CD4-positive, alpha-beta memory T cell (primary cell): ENCODE results near the gene AFTPH. TPM values are rescaled to one million over a fixed set of nuclear protein-coding genes. Genes with fewer than 3 reads are reported as not detected.
A peak's percentile ranks its signal among the peaks of the same experiment; 100 is the strongest.

Experiments
- CTCF ChIA-PET: fragments of 350-600 bp; sonication (Branson Sonifier 250); formaldehyde crosslinking; loops from one replicate; lab custom pipeline; 2021; ENCODE audit warnings: inconsistent platforms; ENCODE audit not compliant: partially characterized antibody; lab: Charles Lee
- POLR2A ChIA-PET: fragments of 350-600 bp; sonication (Branson Sonifier 250); formaldehyde crosslinking; loops from one replicate; lab custom pipeline; 2021; ENCODE audit not compliant: partially characterized antibody; lab: Charles Lee
- DNase-seq, 5 donors: peaks; one replicate each; pipeline versions ENCODE4 v3.0.0 to v3.0.0-alpha.2; 2020 to 2022; ENCODE audit warnings: mixed read lengths in 1 of 5
- H3K27ac ChIP-seq: one replicate; pipeline ENCODE4 v1.7.0; 2013; ENCODE audit warnings: low read depth, low read length
- H3K27me3 ChIP-seq: 2 replicates; pipeline ENCODE4 v1.7.0; 2013; ENCODE audit warnings: mild to moderate bottlenecking, low read length, moderate library complexity; ENCODE audit not compliant: insufficient read depth
- H3K36me3 ChIP-seq: 2 replicates; pipeline ENCODE4 v1.7.0; 2013; ENCODE audit warnings: mild to moderate bottlenecking, low read length, moderate library complexity; ENCODE audit not compliant: insufficient read depth
- H3K4me1 ChIP-seq: 2 replicates; pipeline ENCODE4 v1.7.0; 2013; ENCODE audit warnings: mild to moderate bottlenecking, low read length, moderate library complexity; ENCODE audit not compliant: insufficient read depth
- H3K4me3 ChIP-seq, 2 donors: one replicate each; pipeline ENCODE4 v1.7.0; 2013; ENCODE audit warnings: low read length in 2 of 2, mild to moderate bottlenecking in 1 of 2
- H3K9me3 ChIP-seq, 2 donors: one replicate each; pipeline ENCODE4 v1.7.0; 2013; ENCODE audit warnings: low read length in 2 of 2, control low read depth in 1 of 2; ENCODE audit not compliant: control insufficient read depth in 1 of 2
- H3K27ac Mint-ChIP-seq, 7 donors: one replicate each; pipeline ENCODE4 v1.8.0; 2020 to 2021; ENCODE audit warnings: mixed read lengths in 7 of 7, mild to moderate bottlenecking in 6 of 7, inconsistent platforms in 3 of 7, moderate library complexity in 3 of 7
- H3K27me3 Mint-ChIP-seq, 2 donors: one replicate each; pipeline ENCODE4 v1.8.0; 2020 to 2021; ENCODE audit warnings: mixed read lengths in 2 of 2
- H3K36me3 Mint-ChIP-seq, 2 donors: one replicate each; pipeline ENCODE4 v1.8.0; 2020 to 2021; ENCODE audit warnings: mixed read lengths in 2 of 2, inconsistent platforms in 1 of 2, mild to moderate bottlenecking in 1 of 2
- H3K4me1 Mint-ChIP-seq, 4 donors: one replicate each; pipeline ENCODE4 v1.8.0; 2020 to 2021; ENCODE audit warnings: mixed read lengths in 4 of 4, mild to moderate bottlenecking in 1 of 4
- H3K4me3 Mint-ChIP-seq, 8 donors: one replicate each; pipeline ENCODE4 v1.8.0; 2020 to 2021; ENCODE audit warnings: mixed read lengths in 8 of 8, mild to moderate bottlenecking in 7 of 8, moderate library complexity in 6 of 8, inconsistent platforms in 3 of 8
- H3K9me3 Mint-ChIP-seq, 8 donors: one replicate each; pipeline ENCODE4 v1.8.0; 2020 to 2021; ENCODE audit warnings: mixed read lengths in 8 of 8, mild to moderate bottlenecking in 5 of 8, inconsistent platforms in 3 of 8, moderate library complexity in 1 of 8
- intact Hi-C: fragments of 100-400 bp; cut with micrococcal nuclease; formaldehyde crosslinking; loops from one replicate; pipeline ENCODE4 v1.15.1; 2023
- polyA plus RNA-seq, 2 donors: library from polyadenylated mRNA; unstranded; fragments of 300-500 nt; fragmentation: Illumina TruSeq; gene quantifications; one replicate each; pipeline ENCODE4 v1.2.3, GENCODE V29; 2021
- total RNA-seq, 2 experiments: library from RNA; stranded (reverse); gene quantifications; one replicate each; pipeline ENCODE4 v1.2.3, GENCODE V29; 2021

Gene AFTPH
- total and polyA plus RNA-seq, 4 experiments from 2014 or later: 22.8 to 48.9 (median 38.7) TPM

DNA sequence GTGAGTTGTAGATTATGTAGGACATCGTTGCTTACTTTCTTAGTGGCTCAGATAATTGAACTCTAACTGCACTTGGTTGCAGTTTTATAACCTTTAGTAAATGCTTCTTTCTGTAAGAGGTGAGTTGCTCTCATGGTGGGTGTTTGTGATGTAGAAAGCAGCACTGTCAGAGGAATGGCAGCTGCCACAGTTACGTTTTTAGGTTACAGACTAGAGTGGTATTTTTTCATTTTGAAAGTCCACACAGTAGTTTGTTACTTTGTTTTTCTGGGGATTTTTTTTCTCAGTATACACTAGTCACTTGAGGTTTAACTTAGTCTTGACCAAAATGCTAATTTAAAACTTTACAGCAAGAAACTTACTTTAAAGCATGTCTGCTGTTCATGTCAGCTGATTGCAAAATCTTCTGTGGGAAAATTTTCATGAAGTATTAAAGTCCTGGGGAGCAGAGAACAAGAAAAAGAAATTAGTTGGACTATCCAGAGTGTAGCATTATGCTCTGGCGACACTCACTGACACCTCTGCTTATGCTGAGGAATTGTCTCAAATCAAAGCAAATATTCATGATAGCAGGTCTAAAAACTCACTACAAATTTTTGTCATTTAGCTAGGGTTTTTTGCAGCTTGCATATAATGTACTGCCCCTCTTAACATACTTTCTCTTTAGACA is 14.8 kb downstream of the AFTPH start:
- no peak for DNase-seq
- no peaks in the 10 kb centered on the region for H3K36me3 ChIP-seq
- no peaks in the 10 kb centered on the region for H3K27me3 ChIP-seq
- Mint-ChIP-seq H3K27me3 (no peaks in the 10 kb centered on the region), H3K36me3 (peaks cover 3% of the 10 kb centered on the region in 2 donors), H3K4me3 (peak overlapping the region in 4 of 8 donors; percentile 5 to 49 (median 15)), H3K9me3 (no peaks in the 10 kb centered on the region), H3K27ac (no peak overlapping the region), H3K4me1 (peaks cover 55 to 75% (median 65%) of the 10 kb centered on the region in 4 donors)
- ChIA-PET CTCF (interaction anchor here (1.4 kb wide), 1 partner anchor 108 kb away, joined by 3 read pairs; no protein-coding TSS in a partner anchor), POLR2A (interaction anchor here (0.6 to 1.8 kb wide), 4 partner anchors 13 to 689 kb away, joined by 3 to 9 read pairs (median 4); partner anchors contain the start of genes ACTR2 and AFTPH)
- H3K4me3 ChIP-seq: no peak overlapping the region
- no peak overlapping the region for H3K27ac ChIP-seq
- no peaks in the 10 kb centered on the region for H3K9me3 ChIP-seq
- intact Hi-C loops: no loop called here
- peaks cover 61% of the 10 kb centered on the region for H3K4me1 ChIP-seq

DNA sequence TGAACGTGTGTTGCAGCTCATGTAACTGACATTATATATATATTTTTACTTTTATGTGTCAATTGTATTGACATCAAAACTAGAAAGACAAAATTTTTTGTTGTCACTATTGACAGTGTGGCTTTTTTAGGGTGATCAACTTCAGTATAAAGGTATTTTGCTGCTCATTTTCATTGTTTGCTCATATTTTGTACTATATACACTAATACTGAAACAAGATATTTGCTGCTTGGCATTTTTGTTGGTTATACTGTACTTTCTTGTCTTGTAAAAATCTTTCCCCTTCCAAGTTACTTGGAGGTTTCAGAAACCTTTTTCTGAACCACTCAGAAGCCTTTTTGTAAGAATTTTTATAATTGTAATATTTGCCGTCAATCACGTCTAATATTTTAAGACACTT is 16.5 kb downstream of the AFTPH start:
- Histone ChIP-seq H3K4me1 (peaks cover 44% of the 10 kb centered on the region), H3K27ac (no peak overlapping the region), H3K27me3 (no peaks in the 10 kb centered on the region), H3K4me3 (no peak overlapping the region), H3K36me3 (no peaks in the 10 kb centered on the region), H3K9me3 (no peaks in the 10 kb centered on the region)
- CTCF ChIA-PET: no interaction called here
- Mint-ChIP-seq H3K27me3 (no peaks in the 10 kb centered on the region), H3K4me1 (peaks cover 53 to 68% (median 62%) of the 10 kb centered on the region in 4 donors), H3K36me3 (peaks cover 3% of the 10 kb centered on the region in 2 donors), H3K9me3 (no peaks in the 10 kb centered on the region), H3K27ac (no peak overlapping the region), H3K4me3 (no peak overlapping the region)
- intact Hi-C loops: no loop called here
- POLR2A ChIA-PET: interaction anchor here (0.9 to 1.8 kb wide), 3 partner anchors 14 to 687 kb away, joined by 4 to 9 read pairs (median 5); partner anchors contain the start of genes ACTR2 and AFTPH
- DNase-seq: no peak

DNA sequence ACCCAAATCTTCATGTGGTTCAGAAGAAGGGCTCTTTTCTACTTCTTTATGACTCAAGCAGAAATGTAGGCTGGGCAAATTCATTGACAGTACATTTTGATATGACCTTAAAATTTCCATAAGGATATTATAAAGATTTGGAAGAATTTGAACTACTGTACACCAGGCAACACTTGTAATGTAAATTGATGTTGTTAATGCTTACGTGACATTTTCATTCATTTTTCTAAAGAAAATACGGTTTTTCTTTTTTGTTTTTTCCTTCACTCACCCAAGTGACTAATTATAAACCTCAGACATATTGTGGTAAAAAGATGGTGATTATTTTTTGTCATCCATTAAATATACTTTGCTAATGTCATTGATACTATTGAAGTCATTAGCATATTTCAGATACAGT is 17.4 kb downstream of the AFTPH start:
- H3K9me3 ChIP-seq: no peaks in the 10 kb centered on the region
- Mint-ChIP-seq H3K4me3 (no peak overlapping the region), H3K9me3 (no peaks in the 10 kb centered on the region), H3K4me1 (peaks cover 49 to 62% (median 56%) of the 10 kb centered on the region in 4 donors), H3K27me3 (no peaks in the 10 kb centered on the region), H3K27ac (no peak overlapping the region), H3K36me3 (peaks cover 3% of the 10 kb centered on the region in 2 donors)
- POLR2A ChIA-PET: no interaction called here
- H3K36me3 ChIP-seq: no peaks in the 10 kb centered on the region
- CTCF ChIA-PET: no interaction called here
- H3K27me3 ChIP-seq: no peaks in the 10 kb centered on the region
- no peak overlapping the region for H3K27ac ChIP-seq
- H3K4me3 ChIP-seq: no peak overlapping the region
- intact Hi-C loops: no loop called here
- DNase-seq: no peak
- H3K4me1 ChIP-seq: peaks cover 39% of the 10 kb centered on the region

DNA sequence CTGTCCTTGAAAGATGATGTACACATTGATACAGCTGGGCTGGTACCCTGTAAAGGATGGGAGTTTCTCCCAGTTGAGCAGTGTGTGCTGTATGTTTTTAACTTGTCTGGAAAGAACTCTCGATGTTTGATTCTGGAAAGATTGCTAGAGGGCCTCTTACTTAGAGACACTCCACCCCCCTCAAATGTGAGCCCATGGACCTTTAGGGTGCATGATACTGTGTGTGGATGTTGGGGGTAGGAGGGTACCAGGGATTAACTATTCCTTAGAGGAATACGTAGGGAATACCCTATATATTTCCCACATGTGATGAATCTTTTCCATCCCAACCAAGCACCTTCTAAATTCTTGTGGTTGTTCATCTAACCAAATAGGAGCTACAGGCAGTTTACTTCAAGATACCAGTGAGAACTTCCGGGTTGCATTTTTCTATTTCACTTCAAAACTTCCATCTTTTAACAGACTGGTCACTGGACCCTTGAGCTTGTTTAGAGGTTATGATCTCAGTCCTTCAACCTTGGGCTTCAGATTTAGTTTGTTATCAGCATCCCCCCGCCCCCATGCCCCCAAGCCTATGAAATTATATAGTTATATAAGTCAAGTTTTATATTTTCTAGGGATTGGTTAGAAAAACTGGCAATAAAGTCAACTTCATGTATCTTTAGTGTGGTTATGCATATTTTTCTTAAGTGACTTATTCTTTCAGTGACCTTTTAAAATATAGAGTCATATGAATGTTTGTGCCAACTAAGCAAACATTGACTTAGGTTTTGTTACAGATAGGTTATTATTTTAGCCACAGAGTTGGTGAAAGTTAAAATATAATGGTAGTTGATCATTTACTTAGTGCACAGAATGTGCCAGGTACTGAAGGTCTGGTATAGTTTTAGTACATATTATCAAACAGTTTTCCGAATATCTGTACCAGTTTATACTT is 18.2 kb downstream of the AFTPH start:
- ChIA-PET POLR2A (no interaction called here), CTCF (interaction anchor here (0.7 to 2.4 kb wide), 3 partner anchors 9 to 25 kb away, joined by 3 to 9 read pairs (median 3); partner anchors contain the start of gene AFTPH)
- Mint-ChIP-seq H3K9me3 (no peaks in the 10 kb centered on the region), H3K4me3 (no peak overlapping the region), H3K27ac (peak overlapping the region in 1 of 7 donors; percentile 19), H3K27me3 (no peaks in the 10 kb centered on the region), H3K36me3 (peaks cover 0 to 4% of the 10 kb centered on the region in 2 donors), H3K4me1 (peaks cover 48 to 60% (median 51%) of the 10 kb centered on the region in 4 donors)
- Histone ChIP-seq H3K27me3 (no peaks in the 10 kb centered on the region), H3K27ac (no peak overlapping the region), H3K36me3 (no peaks in the 10 kb centered on the region), H3K9me3 (no peaks in the 10 kb centered on the region), H3K4me1 (peaks cover 33% of the 10 kb centered on the region), H3K4me3 (no peak overlapping the region)
- DNase-seq: no peak
- intact Hi-C loops: no loop called here

DNA sequence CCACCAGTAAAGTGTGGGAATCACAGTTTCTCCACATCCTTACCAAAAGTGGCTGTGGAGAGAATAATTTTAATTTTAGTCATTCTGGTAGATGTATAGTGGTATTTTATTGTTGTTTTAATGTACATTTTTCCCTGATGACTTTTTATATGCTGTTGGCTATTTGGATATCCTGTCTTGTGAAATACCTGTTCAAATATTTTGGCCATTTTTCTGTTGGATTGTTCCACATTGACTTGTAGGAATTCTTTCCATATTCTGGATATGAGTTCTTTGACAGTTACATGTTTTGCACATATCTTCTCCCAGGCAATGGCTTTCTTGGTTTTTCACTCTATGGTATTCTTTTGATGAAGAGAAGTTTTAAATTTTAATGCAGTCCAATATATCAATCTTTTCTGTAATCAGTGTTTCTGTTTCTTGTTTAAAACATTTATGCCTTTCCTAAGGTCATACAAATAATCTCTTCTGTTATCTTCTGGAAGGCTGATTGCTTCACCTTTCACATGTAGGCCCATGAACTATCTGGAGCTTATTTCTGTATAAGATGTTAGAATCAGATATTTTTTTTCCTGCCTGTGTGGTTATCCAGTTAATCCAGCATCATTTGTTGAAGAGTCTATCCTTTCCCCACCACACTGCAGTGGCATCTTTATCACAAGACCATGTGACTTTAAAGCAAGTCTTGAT is 19.0 kb downstream of the AFTPH start:
- H3K9me3 ChIP-seq: no peaks in the 10 kb centered on the region
- Mint-ChIP-seq H3K36me3 (peaks cover 0 to 4% of the 10 kb centered on the region in 2 donors), H3K4me3 (no peak overlapping the region), H3K27ac (peak overlapping the region in 2 of 7 donors; percentile 1 to 18), H3K4me1 (peaks cover 44 to 60% (median 47%) of the 10 kb centered on the region in 4 donors), H3K27me3 (no peaks in the 10 kb centered on the region), H3K9me3 (no peaks in the 10 kb centered on the region)
- H3K27ac ChIP-seq: no peak overlapping the region
- no peak for DNase-seq
- no peaks in the 10 kb centered on the region for H3K36me3 ChIP-seq
- CTCF ChIA-PET: interaction anchor here (2.4 kb wide), 1 partner anchor 20 kb away, joined by 9 read pairs; the partner anchor contains the start of gene AFTPH
- H3K27me3 ChIP-seq: no peaks in the 10 kb centered on the region
- POLR2A ChIA-PET: no interaction called here
- intact Hi-C loops: no loop called here
- H3K4me1 ChIP-seq: peaks cover 27% of the 10 kb centered on the region
- H3K4me3 ChIP-seq: no peak overlapping the region

DNA sequence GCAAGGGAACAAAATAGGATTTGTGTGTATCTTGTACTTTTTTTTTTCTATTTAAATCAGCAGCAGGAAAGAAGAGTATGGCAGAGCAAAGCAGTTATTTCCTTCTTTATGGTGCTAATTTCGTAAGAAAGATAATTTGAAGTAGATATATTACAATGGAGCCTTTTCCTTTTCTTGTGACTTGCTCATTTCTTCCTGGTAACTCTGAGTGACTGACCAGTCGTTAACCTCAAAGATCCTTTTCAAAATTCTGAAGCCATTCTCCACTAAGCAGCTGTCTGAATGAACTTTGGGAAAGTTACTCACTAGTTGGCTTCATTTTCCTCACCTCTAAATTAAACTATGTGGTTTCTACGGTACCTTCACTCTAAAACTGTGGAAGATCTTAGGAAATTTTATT is 24.6 kb downstream of the AFTPH start:
- H3K36me3 Mint-ChIP-seq: peaks cover 22 to 24% of the 10 kb centered on the region in 2 donors
- H3K27me3 Mint-ChIP-seq: no peaks in the 10 kb centered on the region
- no peak overlapping the region for H3K27ac Mint-ChIP-seq
- intact Hi-C loops: no loop called here
- POLR2A ChIA-PET: no interaction called here
- peaks cover 13 to 28% (median 15%) of the 10 kb centered on the region in 4 donors for H3K4me1 Mint-ChIP-seq
- Histone ChIP-seq H3K27me3 (no peaks in the 10 kb centered on the region), H3K4me3 (no peak overlapping the region), H3K9me3 (no peaks in the 10 kb centered on the region), H3K4me1 (no peaks in the 10 kb centered on the region), H3K27ac (no peak overlapping the region), H3K36me3 (no peaks in the 10 kb centered on the region)
- CTCF ChIA-PET: interaction anchor here (1.9 kb wide), 1 partner anchor 61 kb away, joined by 4 read pairs; no protein-coding TSS in a partner anchor
- no peak for DNase-seq
- no peak overlapping the region for H3K4me3 Mint-ChIP-seq
- H3K9me3 Mint-ChIP-seq: no peaks in the 10 kb centered on the region
